ENCODE data around the gene ELOVL2.

GRCh38 chr6:11080296-11080695 is 36.2 kb upstream of the ELOVL2 start:
- TF ChIP-seq, protein P1, sequence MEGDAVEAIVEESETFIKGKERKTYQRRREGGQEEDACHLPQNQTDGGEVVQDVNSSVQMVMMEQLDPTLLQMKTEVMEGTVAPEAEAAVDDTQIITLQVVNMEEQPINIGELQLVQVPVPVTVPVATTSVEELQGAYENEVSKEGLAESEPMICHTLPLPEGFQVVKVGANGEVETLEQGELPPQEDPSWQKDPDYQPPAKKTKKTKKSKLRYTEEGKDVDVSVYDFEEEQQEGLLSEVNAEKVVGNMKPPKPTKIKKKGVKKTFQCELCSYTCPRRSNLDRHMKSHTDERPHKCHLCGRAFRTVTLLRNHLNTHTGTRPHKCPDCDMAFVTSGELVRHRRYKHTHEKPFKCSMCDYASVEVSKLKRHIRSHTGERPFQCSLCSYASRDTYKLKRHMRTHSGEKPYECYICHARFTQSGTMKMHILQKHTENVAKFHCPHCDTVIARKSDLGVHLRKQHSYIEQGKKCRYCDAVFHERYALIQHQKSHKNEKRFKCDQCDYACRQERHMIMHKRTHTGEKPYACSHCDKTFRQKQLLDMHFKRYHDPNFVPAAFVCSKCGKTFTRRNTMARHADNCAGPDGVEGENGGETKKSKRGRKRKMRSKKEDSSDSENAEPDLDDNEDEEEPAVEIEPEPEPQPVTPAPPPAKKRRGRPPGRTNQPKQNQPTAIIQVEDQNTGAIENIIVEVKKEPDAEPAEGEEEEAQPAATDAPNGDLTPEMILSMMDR (IDR thresholded peaks at IDR 0.05), result no peak
- TF ChIP-seq POLR2A (IDR thresholded peaks at IDR 0.05), result no peak

Measured in body of pancreas (tissue), 4 donors.